Activated naive CD4-positive, alpha-beta T cell (primary cell): ENCODE data around the gene TMSB4X.
"Not testable (repeated sequence)": the region's sequence is repeated elsewhere in the genome, so short reads cannot be mapped to it uniquely, and the experiment has no call there.

Experiments used
- DNase-seq, 4 experiments: peaks; one replicate each; lab custom pipeline; 2025; lab: John Stamatoyannopoulos, UW

TMSB4X gene

DNA sequence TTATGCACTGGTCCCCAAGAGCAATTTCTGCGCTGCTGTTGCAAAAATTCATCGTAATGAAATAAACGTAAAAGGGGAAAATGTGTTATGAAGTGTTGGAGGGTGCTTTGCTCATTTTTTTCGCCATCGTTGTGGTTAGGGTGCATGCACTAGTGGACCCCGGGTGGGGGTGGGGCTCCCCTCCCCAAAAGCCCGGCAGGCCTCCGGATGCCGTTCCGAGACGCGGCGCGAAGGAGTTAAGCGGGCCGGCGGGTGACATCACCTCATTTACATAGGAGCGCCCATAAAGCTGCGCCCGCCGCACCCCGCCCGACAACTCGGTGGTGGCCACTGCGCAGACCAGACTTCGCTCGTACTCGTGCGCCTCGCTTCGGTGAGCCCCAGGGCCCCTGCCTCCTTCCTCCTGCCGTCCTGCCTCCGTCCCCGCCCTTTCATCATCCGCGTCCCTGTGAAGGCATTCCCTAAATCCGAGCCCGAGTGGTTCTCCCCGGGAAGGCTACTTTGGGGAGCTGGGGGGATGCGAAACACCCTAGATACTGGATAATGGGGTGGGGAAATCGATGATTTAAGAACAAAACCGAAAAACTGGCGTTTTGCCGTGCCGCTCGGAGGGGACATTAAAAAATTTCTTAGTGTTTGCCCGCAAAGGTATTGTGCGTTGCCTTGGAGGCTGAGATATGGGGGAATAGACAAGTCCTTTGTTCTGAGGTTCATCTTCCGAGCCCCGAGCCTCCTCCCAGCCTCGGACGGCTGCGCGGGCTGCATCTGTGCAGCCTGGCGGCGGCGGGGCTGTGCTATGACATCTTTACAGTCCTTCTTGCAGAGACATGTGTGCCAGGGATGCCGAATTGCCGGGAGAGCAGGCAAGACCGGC lies at the start of gene TMSB4X:
Gene TMSB4X, plus strand, starts transcription at position 315 of the 874 bp plus-strand sequence.
- peak; percentile 47 to 80 (median 70) for DNase-seq

DNA sequence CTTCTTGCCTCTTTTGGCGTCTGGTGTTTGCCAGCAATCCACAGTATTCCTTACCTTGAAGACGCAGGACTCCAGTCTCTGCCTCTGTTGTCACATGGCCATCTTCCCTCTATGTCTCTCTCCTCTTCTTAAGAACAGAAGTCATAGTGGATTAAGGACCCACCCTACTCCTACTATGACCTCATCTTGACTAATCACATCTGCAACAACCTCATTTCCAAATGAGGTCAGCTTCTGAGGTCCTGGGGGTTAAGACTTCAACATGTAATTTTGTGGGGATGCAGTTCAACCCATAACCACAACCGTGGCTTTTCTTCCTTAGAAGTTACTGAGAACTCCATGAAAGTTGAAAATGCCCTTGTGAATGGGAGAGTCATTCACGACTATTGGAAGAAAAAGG lies 45.2 kb upstream of the TMSB4X start:
- no peak for DNase-seq

DNA sequence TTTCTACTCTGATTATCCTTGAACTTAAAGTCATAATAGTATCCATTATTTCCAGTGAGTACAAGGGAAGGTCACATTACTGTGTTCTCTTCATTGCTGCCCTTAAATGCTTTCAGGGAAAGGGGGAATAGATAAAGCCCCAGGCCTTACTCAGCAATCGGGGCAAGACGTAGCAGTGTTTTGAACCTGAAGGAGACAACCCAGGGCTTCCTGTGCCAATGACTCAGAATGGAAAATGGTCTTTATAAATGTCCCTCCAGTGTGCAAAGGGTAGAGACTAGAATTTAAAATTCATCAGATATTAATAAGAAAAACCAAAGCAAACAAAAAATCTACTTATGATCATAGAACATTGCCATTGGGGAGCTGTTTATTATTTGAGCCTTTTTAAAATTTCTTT lies 44.8 kb upstream of the TMSB4X start:
- DNase-seq: no peak

DNA sequence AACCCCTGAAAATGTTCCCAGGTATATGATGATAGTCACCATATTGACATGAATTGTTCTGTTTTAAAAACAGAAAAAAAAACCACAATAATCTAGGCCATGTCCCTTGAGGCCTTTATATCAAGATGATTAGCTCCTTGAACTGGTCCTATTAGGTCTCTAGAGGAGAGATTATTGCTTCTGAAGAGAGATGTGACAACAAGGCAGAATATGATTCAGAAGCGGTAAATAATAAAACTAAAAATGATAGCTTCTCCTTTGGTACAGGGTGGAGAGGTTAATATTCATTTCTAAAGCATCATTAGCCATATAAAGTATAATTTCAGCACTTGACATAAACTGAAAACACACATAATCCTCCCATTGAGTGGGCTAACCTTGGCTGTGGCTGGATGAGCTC lies 42.7 kb upstream of the TMSB4X start:
- DNase-seq: no peak

DNA sequence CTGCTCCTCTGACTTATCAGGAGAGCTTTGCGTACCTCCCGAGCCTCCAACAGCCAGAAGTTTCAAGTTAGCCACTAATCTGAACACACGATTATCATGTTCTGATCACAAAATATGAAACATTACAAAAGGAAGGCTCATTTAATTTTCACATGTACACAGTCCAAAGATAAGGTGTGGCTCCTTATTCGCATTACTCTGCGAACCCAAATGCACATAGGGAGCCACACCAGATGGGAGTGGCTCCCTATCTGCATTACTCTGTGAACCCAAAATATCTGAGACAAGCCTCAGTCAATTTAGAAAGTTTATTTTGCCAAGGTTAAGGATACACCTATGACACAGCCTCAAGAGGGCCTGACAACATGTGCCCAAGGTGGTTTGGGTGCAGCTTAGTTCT lies 40.1 kb upstream of the TMSB4X start:
- DNase-seq: no peak

DNA sequence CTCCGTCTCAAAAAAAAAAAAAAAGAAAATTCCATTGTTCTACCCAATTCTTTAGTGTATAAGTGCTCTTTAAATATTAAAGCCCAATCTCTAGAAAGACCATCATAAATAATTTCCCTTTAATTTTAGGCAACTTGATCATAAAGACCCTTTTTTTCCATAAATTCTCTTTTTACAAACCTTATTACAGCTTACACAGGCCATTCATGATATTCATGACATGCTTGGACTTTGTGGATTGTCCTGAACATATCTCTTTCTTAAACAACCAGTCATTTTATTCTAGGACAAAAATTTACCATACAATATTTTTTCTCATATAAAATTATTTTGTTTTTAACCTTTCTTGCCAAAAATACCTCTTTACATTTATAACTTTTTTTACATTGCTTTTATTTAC lies 38.0 kb upstream of the TMSB4X start:
- DNase-seq: no peak

DNA sequence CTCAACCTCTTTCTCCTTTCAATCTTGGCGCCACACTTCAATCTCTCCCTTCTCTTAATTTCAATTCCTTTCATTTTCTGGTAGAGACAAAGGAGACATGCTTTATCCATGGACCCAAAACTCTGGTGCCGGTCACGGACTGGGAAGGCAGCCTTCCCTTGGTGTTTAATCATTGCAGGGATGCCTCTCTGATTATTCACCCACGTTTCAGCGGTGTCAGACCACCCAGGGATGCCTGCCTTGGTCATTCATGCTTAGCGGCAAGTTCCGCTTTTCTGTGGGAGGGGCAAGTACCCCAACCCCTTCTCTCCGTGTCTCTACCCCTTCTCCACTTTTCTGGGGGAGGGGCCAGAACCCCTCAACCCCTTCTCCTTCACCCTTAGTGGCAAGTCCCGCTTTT lies 34.4 kb upstream of the TMSB4X start:
- DNase-seq: not testable (repeated sequence)

DNA sequence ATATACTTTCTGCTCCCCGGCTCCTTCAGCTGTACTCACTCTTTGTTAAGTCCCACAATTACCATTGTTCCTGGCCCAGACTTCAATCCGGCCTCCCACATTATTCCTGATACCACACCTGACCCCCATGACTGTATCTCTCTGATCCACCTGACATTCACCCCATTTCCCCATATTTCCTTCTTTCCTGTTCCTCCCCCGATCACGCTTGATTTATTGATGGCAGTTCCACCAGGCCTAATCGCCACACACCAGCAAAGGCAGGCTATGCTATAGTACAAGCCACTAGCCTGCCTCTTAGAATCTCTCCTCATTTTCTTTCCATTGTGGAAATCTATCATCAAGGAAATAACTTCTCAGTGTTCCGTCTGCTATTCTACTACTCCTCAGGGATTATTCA lies 31.3 kb upstream of the TMSB4X start:
- DNase-seq: not testable (repeated sequence)

DNA sequence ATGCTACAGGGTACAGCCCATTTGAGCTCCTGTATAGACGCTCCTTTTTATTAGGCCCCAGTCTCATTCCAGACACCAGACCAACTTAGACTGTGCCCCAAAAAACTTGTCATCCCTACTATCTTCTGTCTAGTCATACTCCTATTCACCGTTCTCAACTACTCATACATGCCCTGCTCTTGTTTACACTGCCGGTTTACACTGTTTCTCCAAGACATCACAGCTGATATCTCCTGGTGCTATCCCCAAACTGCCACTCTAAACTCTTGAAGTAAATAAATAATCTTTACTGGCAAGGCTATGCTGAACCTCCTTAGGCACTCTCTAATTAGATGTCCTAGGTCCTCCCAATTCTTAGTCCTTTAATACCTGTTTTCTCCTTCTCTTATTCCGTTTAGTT lies 30.5 kb upstream of the TMSB4X start:
- not testable (repeated sequence) for DNase-seq

DNA sequence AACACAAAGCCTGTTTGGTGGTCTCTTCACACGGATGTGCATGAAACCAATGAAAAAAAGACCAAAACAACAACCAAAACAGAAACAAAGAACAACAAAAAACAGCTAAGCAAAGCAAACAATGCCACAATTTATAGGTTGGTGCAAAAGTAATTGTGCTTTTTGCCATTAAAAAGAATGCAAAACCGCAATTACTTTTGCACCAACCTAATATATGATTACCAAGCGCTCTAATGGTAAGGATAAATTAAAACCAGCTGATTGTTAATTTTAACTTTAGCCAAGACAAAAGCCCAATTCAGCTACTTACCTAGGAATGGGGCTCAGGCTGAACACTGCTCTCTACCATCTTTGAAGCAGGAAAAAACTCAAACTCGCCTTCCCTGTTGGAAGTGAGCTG lies 29.4 kb upstream of the TMSB4X start:
- no peak for DNase-seq

DNA sequence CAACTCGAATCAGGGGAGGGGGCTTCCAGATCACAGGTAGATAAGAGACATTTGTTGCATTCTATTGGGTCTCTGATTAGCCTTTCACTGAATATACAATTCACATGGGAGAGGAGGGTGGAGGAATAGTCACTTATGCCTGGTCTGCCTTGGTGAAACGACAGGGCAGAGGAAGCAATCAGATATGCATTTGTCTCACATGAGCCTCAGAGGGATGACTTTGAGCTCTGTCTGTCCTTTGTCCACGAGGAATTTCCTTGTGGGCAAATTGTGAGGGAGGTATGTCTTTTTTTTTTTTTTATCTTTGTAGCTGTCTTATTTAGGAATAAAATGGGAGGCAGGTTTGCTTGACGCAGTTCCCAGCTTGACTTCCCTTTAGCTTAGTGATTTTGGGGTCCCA lies 28.5 kb upstream of the TMSB4X start:
- no peak for DNase-seq

DNA sequence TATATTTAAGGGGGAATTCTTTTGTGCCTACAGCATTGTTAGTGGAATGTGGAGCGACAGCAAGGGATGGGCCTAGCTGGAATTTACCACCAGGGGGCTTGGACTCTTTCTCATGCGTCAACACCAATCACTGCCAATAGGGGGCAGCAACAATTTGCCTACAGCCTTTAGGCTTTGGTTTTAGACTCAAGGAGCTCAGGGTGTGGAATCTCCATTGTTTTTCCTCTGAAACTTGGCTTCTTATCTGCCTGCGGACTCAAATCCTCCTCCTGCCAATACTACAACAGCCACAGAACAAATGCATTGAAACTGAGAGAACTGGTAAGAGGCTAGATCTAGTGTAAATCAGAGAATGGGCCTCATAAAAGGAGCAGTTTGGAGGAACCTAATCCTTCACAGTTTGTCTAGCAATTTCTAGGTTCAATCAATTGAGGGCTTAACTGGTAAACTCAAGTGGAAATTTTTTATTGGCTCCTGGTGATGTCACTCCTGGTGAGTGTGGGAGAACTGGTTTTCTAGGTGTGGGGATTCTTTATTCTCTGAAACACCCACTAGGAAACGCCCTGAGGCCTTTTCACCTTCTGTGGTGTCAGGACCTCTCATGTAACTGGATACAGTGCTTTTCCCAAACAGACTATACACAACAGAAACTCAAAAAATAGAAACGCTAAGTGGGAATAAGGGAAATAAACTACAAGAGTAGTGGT lies 27.9 kb upstream of the TMSB4X start:
- DNase-seq: peak; percentile 3 to 63 (median 50)

DNA sequence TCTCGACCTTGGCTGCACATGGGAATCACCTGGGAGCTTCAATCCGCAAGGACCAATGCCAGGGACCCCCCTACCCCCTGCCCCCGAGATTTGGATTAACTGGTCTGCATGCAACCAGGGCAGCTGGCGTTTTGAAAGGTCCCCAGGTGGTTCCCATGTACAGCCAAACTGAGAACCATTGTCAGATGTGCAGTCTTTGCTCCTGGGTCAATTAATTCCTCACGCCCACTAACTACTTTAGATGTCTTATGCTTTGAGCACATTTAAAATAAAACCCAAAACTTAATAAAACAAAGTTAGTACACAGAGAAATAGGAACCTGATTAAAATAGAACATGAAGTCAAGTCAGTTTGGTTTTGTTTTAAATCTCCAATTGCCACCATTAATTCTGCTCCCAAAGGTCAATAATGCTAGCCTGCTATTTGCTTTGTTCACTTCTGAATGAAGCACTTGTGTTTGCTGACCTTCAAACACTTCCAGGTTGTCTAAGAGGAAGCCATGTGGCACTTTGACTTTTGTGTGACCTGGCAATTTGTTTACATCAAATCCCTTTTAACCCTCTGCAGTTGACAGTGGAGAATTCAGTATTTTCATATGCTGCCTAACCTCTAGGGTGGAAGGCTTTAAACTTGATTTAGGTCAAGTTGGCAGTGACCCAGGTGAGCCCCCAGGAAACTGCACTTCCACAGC lies 27.2 kb upstream of the TMSB4X start:
- DNase-seq: no peak

DNA sequence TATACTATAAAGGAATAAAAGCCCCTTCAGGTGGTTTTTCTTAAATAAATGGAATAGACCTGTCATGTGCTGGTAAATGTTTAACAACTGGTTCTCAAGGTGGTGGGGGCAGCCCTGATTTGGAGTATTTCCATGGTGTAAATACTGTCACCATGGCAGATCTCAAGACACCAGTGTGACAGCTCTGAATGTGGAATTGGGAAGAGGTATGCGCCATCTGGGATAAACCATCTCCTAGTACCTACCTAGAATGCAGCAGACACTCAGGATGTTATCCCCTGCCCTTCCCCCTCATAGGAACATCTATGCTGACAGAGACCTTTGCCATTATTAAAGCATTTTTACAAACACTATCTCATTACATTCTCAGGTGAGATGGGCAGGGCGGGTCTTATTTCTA lies 26.4 kb upstream of the TMSB4X start:
- DNase-seq: no peak

DNA sequence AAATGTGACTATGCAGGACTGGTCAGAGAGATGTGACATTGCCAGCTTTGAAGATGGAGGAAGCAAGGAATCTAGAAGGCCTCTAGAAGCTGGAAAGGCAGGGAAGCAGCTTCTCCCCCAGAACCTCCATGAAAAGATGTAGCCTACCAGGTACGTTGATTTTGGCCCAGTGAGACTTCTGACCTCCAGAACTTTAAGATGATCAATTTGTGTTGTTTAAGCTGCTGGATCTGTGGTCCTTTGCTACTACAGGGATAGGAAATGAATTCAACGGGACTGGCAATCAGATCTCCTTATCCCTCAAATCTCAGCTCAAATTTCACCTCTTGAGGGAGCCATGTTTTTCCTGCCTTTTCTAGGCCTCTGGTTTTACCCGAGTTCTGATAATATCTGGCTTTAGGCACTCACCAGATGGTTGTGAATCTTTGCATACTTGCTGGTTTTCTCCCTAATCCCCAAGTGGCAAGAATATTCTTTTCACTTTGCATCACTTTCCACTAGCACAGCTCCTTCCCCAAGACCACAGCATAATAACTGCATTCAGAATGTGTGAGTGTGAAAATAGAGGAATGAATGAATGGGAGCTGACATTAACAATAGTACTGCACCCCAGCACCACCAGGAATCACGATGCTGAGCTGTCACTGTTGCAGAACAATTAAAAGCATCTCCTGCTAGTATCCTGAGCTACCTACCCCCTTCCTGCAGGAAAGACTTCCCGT lies 25.5 kb upstream of the TMSB4X start:
- no peak for DNase-seq

DNA sequence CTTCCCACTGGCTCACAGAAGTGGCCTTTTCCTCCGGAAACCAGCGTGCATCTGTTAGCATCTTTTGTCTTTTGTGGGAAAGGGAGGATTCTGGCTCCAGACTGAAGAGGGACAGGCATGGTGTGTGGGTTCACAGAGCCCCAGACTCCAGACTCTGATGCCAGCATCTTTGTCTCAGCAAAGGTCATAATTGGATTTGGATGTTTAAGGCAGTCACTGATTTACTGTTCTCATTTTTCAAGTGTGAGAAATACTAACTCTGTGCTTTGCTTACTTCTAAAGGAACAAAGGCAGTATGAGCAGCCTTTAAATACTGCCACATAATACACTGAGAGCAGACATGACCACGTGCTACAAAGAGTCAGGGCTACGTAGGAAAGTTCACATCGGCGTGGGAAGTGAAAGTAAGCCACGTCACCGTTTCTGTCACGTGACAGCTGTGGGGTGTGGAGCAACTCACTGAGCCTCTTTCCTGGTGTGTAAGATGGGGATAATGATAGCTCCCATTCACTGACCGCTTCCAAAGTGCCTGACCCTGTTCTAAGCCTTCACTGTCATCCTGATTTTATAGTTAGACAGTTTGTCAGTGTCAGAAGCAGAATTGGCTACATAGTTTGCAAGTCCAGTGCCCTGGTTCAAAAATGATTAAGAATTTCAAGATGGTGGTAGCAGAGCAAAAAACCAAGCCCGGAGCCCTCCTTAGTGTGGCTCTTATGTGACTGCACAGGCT lies 24.8 kb upstream of the TMSB4X start:
- DNase-seq: peak; percentile 25 to 63 (median 44)

DNA sequence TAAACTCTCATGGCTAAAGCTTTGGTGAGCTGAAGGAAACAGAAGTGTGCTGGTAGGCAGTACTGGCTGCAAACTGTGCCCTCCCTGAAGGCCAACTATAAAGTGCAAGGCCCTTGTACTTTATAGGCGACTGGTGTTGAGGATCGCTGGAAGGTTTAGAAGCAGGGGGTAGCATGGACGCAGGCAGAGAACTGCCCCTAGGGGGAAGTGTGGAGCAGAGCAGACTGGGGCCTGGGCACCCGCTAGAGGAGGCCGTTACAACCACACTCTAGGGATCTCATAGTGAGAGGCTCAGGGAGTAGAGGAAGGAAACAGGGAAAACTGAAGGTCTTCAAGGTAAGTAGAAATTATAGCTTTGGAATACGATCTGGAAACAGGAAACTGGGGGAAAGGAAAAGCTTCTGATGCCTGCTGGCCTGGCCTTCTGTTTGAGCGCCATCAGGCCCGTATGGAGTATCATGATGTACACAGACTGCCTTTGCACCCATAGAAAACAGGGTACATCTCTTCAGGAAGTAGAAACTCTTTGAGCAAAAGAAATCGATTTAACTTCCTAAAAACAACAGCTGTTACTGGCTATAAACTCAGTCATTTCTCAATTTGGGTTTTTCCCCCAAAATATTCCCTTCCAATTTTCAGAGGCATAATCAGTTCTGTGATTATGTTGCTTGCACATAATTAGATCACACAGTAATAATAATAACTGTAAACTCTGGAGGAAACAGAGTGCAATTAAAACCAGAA lies 23.9 kb upstream of the TMSB4X start:
- peak; percentile 17 to 58 (median 18) for DNase-seq

DNA sequence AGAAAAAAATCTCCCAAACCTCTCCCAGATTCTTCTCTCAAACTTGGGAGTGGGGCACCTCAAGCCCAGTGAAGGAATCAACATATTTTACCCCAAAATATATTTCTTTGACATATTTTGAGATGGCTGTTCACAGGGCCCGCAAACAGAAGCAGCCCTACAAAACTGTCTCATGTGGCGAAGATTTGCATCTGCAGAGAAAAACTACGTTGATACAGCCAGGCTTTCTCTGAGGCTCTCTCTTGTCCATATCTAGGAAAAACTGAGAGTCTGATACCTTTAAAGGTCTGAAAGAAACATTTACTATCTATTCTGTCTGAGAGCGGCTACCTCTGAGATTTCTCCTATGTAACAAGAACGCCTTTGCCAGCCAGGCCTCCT lies 23.3 kb upstream of the TMSB4X start:
- no peak for DNase-seq

DNA sequence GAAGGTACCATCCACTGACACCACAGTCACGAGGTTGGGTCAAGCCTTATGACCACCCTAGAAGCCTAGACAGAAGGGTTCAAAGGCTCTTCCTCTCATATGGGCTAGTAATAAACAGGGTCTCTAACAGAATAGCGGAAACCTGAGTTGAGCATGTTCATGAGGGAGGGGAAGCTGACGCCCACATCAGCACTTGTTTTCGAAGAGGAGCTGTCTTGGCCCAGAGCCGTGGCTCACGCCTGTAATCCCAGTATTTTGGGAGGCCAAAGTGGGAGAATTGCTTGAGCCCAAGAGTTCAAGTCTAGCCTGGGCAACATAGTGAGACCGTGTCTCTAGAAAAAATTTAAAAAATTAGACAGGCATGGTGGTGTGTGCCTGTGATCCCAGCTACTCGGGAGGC lies 21.5 kb upstream of the TMSB4X start:
- DNase-seq: no peak

DNA sequence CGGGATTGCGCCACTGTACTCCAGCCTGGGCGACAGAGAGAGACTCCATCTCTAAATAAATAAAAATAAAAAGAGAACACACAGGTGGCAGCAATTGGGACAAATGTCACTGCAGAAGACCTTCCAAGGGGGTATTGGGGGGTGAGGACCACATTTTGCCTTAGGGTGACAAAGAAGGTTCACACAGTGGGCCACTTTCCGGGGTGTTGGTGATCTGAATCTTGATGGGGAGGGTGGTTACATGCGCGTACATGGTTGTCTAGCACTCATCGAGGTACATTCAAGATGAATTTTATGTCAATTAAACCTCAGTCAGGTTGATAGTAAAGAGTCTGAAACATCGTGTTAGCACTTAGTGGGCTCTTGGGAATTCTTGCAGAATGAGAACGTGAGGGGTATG lies 20.5 kb upstream of the TMSB4X start:
- no peak for DNase-seq

DNA sequence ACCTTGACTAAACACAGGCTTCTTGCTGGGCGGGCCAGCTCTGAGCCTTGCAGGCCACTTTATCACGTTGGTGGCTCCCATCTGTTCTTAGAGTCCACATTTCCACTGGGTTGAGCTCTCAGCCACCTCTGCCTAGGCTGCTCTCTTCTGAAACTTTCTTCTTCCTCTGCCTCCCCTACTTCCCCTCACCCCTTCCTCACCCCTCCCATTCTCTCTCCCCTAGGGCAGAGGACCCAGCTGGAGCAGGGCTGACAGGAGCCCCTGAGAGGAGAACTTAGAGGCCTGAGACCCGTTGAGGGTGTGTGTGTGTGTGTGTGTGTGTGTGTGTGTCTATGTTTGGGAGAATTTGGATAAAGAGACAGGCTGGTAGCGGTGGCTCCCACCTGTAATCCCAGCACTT lies 19.9 kb upstream of the TMSB4X start:
- no peak for DNase-seq
